H1 (cell line): ENCODE data around the gene TMEM258. TPM values are rescaled to one million over a fixed set of nuclear protein-coding genes. Genes with fewer than 3 reads are reported as not detected.

Source experiments
- ASH2L ChIP-seq: fragments of 200-600, 300-600 bp; sonication (generic); IDR thresholded peaks from one replicate; pipeline ENCODE4 v1.7.1; 2017; ENCODE audit warnings: low read length
- CHD1 ChIP-seq: IDR thresholded peaks from 2 replicates; pipeline ENCODE4 v1.6.1; 2012; ENCODE audit warnings: low read depth, low read length, improper control_type of control experiment
- HDAC6 ChIP-seq: IDR thresholded peaks from one replicate; pipeline ENCODE4 v1.7.1; 2012; ENCODE audit warnings: low read depth, mild to moderate bottlenecking, inconsistent platforms, low read length, moderate library complexity
- YY1 ChIP-seq: IDR thresholded peaks from 2 replicates; pipeline ENCODE4 v1.6.1; 2011; ENCODE audit warnings: low read depth, mild to moderate bottlenecking, low read length
- polyA plus RNA-seq, 7 experiments: library from polyadenylated mRNA; depleted of rRNA in 3 of 7; stranded (reverse) in 5 of 7; unstranded in 2 of 7; fragments of >200 nt in 5 of 7; fragments of 200-250 nt in 2 of 7; gene quantifications; 1 replicate in 5 of 7; 2 replicates in 1 of 7; 4 replicates in 1 of 7; pipeline versions ENCODE4 v1.2.1 to v1.2.3, GENCODE V29; 2011 to 2013; ENCODE audit warnings: missing spikeins in 2 of 7, mixed read lengths in 2 of 7
- total RNA-seq: library from RNA; stranded (reverse); fragmentation: NEBNext Ultra II Directional; extraction: Animal tissue kit (Norgen Biotek cat#: 25700); gene quantifications from 2 replicates; pipeline ENCODE4 v1.2.1, GENCODE V29; 2021

Gene TMEM258
- total and polyA plus RNA-seq, 2 of the 8 experiments (the other 6 are each of a cell fraction or from before 2014, with no cell fraction given) = 186 to 759 TPM

DNA sequence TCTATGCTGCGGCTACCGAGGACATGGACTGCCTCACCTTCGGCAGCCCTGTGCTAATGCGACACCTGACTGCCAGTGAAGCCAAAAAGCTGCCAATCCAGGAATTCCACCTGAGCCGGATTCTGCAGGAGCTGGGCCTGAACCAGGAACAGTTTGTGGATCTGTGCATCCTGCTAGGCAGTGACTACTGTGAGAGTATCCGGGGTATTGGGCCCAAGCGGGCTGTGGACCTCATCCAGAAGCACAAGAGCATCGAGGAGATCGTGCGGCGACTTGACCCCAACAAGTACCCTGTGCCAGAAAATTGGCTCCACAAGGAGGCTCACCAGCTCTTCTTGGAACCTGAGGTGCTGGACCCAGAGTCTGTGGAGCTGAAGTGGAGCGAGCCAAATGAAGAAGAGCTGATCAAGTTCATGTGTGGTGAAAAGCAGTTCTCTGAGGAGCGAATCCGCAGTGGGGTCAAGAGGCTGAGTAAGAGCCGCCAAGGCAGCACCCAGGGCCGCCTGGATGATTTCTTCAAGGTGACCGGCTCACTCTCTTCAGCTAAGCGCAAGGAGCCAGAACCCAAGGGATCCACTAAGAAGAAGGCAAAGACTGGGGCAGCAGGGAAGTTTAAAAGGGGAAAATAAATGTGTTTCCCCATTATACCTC is 3.6 kb upstream of the TMEM258 start (continued):
- TF ChIP-seq CHD1 (no peak), ASH2L (no peak), HDAC6 (no peak), YY1 (no peak)
